ENCODE measurements around the gene NUDT22.

- no peak for TF ChIP-seq CTCF (IDR thresholded peaks at IDR 0.05)
- no peak for TF ChIP-seq POLR2AphosphoS5 (IDR thresholded peaks at IDR 0.05)
Observed at GRCh38 chr11:64203421-64204079, 22.5 kb upstream of the NUDT22 start.

Data from stomach (tissue), 4 donors.